VCaP (cell line): ENCODE measurements around the gene ZDHHC14.
"Not testable (repeated sequence)": the region's sequence is repeated elsewhere in the genome, so short reads cannot be mapped to it uniquely, and the experiment has no call there.

ENCODE experiments used
- H3K27ac ChIP-seq: fragments of 450-650 bp; 2 replicates; pipeline ENCODE4 v1.5.1; 2017
- TF ChIP-seq, protein P1 (sequence below): fragments of 450-650 bp; conservative IDR thresholded peaks from 2 replicates; pipeline ENCODE4 v1.5.1; 2017; ENCODE audit warnings: mild to moderate bottlenecking, moderate library complexity

Gene ZDHHC14

DNA sequence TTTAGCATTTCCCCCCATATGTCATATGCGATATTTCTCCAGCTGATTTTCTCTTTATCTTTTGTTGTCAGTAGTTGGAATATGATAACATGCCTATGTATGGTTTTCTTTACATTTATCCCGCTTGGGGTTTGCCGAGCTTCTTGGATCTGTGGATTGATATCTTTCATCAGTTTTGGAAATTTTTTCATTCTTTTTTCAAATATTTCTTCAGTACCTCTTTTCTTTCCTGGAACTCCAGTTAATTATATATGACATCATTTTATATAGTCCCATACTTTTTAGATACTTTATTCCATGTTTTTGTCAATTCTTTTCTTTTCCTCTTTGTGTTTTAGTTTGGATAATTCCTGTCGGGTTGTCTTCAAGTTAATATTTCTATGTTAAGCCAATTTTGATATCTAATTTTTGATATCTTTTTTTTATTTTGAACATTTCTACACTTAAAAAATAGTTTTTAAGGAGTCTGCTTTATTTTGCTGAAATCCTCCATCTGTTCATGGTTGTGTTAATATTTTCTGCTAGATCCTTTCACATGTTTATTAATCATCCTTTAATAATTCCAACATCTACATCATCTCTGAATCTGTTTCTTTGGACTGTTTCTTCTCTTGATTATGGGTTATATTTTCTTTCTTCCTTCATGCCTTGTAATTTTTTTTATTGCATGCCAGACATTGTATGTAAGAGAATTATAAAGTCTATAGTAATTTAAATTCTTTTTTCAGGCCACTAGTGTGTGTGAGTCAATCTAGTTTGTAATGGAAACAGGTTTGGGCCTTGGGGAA is 9.5 kb downstream of the ZDHHC14 start:
- TF ChIP-seq, protein P1, sequence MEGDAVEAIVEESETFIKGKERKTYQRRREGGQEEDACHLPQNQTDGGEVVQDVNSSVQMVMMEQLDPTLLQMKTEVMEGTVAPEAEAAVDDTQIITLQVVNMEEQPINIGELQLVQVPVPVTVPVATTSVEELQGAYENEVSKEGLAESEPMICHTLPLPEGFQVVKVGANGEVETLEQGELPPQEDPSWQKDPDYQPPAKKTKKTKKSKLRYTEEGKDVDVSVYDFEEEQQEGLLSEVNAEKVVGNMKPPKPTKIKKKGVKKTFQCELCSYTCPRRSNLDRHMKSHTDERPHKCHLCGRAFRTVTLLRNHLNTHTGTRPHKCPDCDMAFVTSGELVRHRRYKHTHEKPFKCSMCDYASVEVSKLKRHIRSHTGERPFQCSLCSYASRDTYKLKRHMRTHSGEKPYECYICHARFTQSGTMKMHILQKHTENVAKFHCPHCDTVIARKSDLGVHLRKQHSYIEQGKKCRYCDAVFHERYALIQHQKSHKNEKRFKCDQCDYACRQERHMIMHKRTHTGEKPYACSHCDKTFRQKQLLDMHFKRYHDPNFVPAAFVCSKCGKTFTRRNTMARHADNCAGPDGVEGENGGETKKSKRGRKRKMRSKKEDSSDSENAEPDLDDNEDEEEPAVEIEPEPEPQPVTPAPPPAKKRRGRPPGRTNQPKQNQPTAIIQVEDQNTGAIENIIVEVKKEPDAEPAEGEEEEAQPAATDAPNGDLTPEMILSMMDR, result no peak
- no peak overlapping the region for H3K27ac ChIP-seq

DNA sequence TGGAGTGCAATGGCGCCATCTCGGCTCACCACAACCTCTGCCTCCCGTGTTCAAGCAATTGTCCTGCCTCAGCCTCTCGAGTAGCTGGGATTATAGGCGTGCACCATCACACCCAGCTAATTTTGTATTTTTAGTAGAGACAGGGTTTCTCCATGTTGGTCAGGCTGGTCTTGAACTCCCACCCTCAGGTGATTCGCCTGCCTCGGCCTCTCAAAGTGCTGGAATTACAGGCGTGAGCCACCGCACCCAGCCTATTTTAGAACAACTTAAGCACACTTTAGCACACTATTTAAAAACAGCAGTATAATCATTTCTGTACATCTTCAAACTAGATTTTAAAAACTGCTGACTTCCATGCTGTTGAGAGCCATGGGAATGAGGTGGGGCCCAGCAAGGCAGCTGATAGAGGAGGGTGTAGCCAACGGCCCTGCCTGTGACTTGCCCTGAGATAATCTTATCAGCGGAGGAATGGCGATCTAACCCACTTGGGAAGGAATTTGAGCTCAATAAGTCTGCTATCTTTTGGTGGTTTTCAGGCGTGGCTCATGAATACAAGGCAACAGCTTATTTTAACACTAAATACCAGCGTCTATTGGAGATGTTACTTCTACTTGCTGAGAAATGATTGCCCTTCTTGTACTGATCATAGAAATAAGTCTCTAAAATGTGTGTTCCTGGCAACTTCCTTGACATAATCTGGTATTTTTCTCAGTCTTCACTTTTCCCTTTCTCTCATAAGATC is 12.1 kb downstream of the ZDHHC14 start:
- TF ChIP-seq, protein P1, result no peak
- H3K27ac ChIP-seq, result no peak overlapping the region

DNA sequence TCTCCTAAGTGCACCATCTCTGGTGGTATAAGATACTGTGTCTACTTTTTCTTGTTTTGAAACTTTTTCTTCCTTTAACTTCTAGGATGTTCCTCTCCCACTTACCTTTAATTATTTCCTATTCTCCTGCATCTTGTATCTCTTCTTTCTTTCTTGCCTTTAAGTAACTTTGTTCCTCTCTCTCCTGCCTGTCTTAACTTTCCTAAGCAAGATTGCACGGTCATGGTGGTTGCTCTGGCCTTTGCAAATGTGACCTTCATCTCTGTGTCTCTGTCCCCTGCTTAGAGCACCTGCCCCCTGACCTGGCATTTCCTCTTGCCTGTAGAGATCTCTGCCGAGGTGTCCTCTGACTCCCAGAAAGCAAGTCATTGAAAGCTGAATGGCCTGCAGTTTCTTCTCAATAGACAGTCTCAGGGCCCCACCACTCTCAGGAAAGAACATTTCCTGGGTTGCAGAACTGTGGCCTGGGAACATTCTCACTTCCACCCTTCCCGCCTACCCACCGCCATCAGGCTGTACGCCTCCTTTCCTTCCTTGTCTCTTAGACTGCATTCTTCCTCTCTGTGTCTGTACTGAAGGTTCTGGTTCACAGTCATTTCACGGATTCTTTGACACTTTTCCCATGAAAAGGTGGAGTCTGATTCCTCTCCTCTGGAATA is 12.8 kb downstream of the ZDHHC14 start:
- H3K27ac ChIP-seq, result no peak overlapping the region
- TF ChIP-seq, protein P1, result no peak

DNA sequence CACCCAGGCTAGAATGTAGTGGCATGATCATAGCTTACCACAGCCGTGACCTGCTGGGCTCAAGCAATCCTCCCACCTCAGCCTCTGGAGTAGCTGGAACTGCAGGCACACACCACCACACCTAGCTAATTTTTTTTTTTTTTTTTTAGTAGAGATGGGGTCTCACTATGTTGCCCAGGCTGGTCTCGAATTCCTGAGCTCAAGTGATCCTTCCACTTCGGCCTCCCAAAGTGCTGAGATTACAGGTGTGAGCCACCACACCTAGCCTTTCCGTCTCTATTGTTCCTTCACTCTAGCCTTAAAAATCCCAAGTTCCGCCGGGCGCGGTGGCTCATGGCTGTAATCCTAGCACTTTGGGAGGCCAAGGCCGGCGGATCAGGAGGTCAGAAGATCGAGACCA is 14.2 kb downstream of the ZDHHC14 start:
- H3K27ac ChIP-seq, result not testable (repeated sequence)

DNA sequence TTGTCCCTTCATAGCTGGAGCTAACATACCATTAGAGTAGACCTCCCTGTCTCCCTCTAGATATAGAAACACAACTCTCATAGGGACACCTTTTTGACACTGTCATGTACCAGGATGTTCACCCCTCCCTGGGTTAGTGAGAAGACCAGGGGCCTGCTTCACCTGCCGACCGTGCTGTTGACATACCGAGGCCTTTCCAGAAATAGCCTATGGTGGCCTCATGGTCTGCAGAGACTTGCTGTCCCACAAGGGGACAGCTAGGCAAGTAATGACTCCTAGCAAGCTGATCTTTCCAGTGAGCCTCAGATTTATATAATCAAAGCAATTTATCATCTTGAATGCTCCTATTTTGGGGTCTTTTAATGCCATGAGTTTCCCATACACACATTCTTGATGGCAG is 15.0 kb downstream of the ZDHHC14 start:
- TF ChIP-seq, protein P1, result no peak
- no peak overlapping the region for H3K27ac ChIP-seq

DNA sequence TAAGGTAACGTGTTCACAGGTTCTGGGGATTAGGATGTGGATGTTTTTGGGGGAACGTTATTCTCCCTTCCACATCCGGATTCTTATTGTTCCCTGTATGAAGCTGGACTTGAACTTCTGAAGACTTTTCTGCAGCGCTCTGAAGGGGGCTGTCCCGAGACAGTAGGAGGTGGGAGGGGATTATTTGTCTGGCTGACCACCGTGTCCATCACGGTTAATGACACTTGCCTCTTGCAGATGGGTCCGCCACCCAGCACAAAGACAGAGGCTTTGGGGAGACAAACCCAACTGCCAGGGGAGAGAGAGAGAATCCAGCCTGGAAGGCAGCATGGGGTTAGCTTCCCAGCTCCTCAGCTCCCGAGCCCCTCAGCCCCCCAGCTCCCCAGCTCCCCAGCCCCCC is 16.7 kb downstream of the ZDHHC14 start:
- TF ChIP-seq, protein P1, result no peak
- no peak overlapping the region for H3K27ac ChIP-seq

DNA sequence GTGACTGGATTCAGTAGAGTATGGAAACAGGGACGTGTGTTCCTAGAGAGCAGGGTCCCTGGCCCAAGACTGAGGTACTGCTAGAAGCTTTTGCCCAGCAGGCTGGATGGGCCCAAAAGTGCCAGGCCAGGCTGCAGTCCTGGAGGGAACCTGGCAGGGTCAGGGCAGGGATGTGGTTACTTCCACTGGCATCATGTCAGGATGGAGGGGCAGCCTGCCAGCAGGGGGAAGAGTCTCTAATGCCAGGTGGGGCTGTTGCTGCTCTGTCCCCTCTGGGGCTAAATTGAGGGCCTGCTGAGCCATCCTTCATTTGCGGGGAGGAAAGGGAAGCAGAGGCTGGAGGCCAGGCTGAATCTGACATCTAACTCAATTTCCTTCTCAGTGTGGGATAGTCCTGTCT is 17.2 kb downstream of the ZDHHC14 start:
- H3K27ac ChIP-seq, result no peak overlapping the region
- TF ChIP-seq, protein P1, result no peak
